Left kidney (tissue), 2 donors: ENCODE data around the gene VPS13C. TPM values are rescaled to one million over a fixed set of nuclear protein-coding genes. Genes with fewer than 3 reads are reported as not detected.
"Not testable (repeated sequence)": the region's sequence is repeated elsewhere in the genome, so short reads cannot be mapped to it uniquely, and the experiment has no call there.

Experiments used
- DNase-seq: peaks from one replicate; pipeline ENCODE4 v3.0.0-alpha.2; 2013
- polyA plus RNA-seq: library from polyadenylated mRNA; unstranded; fragments of 120-200 nt; gene quantifications from one replicate; pipeline ENCODE4 v1.2.1, GENCODE V29; 2013; ENCODE audit not compliant: insufficient read length

The VPS13C gene
- polyA plus RNA-seq, 1 donor, result 64.7 TPM

- no peak for DNase-seq
Observed at GRCh38 chr15:62046078-62046743, 14.0 kb downstream of the VPS13C start.

- DNase-seq, result no peak
Observed at GRCh38 chr15:62035256-62035924, 24.9 kb downstream of the VPS13C start.

GRCh38 chr15:62027916-62028315, 32.3 kb downstream of the VPS13C start:
- no peak for DNase-seq

GRCh38 chr15:62027263-62027565, 33.0 kb downstream of the VPS13C start:
- no peak for DNase-seq

- DNase-seq, result no peak
Observed at GRCh38 chr15:62026487-62027262, 33.6 kb downstream of the VPS13C start.

- no peak for DNase-seq
Observed at GRCh38 chr15:62021991-62022600, 38.2 kb downstream of the VPS13C start.

GRCh38 chr15:62020576-62021160, 39.6 kb downstream of the VPS13C start:
- DNase-seq, result no peak

- not testable (repeated sequence) for DNase-seq
Observed at GRCh38 chr15:62005354-62005753, 54.9 kb downstream of the VPS13C start.

- DNase-seq, result no peak
Observed at GRCh38 chr15:61997786-61998185, 62.5 kb downstream of the VPS13C start.

- no peak for DNase-seq
Observed at GRCh38 chr15:61996056-61996635, 64.1 kb downstream of the VPS13C start.

- no peak for DNase-seq
Observed at GRCh38 chr15:61994216-61994615, 66.0 kb downstream of the VPS13C start.

- no peak for DNase-seq
Observed at GRCh38 chr15:61992518-61992917, 67.7 kb downstream of the VPS13C start.

- DNase-seq, result no peak
Observed at GRCh38 chr15:61989667-61990066, 70.6 kb downstream of the VPS13C start.

GRCh38 chr15:61987824-61988223, 72.4 kb downstream of the VPS13C start:
- DNase-seq, result no peak

- no peak for DNase-seq
Observed at GRCh38 chr15:61983081-61983480, 77.2 kb downstream of the VPS13C start.

GRCh38 chr15:61978225-61978624, 82.0 kb downstream of the VPS13C start:
- no peak for DNase-seq

- DNase-seq, result no peak
Observed at GRCh38 chr15:61974759-61975158, 85.5 kb downstream of the VPS13C start.

GRCh38 chr15:61974118-61974517, 86.1 kb downstream of the VPS13C start:
- no peak for DNase-seq

- DNase-seq, result no peak
Observed at GRCh38 chr15:61951949-61952348, 108.3 kb downstream of the VPS13C start.

- DNase-seq, result no peak
Observed at GRCh38 chr15:61946778-61947177, 113.5 kb downstream of the VPS13C start.

GRCh38 chr15:61943992-61944391, 116.3 kb downstream of the VPS13C start:
- no peak for DNase-seq

- no peak for DNase-seq
Observed at GRCh38 chr15:61938249-61938648, 122.0 kb downstream of the VPS13C start.
